ENCODE measurements around the gene MICOS13.

MICOS13 gene

DNA sequence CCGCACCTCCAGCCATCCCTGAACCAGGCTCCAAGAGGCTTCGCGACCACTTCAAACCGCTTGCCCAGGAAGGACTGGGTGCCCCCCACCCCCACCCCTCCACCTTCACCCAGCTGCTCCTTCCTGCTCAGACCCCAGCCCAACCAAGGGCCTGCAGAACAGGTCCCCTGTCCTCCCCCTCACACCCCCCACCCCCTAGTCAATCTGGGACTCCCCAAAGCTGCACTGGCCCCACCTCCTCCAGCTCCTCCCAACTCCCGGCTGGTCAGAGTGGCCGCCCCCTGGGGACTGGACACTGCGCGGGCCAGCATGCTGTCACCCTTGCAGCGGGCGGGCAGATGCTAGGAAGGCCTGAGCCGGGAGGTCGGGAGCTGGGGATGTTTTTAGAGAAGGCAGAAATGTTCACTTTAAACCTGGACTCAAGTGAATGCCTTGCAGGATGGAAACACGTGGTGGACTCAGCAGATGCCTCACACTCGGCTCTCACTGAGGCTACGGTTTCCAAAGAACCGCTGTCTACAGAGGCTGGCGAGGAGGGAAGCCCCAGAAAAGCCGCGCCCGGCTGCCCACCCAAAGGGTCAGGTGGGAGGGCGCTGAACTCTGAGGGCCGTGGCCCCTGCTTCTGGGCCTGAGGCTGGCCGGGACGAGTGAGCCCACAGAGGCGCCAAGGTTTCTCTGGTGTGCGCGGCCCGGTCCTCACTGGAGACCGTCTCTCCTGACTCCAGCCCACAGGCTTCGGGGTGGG is 17.7 kb upstream of the MICOS13 start:
- Histone ChIP-seq H3K27me3 (ENCODE audit: low read depth, low read length) (no peaks in the 10 kb centered on the region), H3K9me3 (ENCODE audit: insufficient read depth, low read length) (no peaks in the 10 kb centered on the region), H3K27ac (ENCODE audit: low read length) (no peak overlapping the region), H3K79me2 (ENCODE audit: low read length) (peaks cover 49% of the 10 kb centered on the region), H3K4me1 (ENCODE audit: low read length) (peaks cover 1% of the 10 kb centered on the region; the same call in 1 of the 2 replicates), H2AFZ (ENCODE audit: low read depth, low read length) (no peak overlapping the region), H4K20me1 (ENCODE audit: insufficient read depth, low read length) (peaks cover 52% of the 10 kb centered on the region), H3K9ac (ENCODE audit: low read length) (no peak overlapping the region), H3K36me3 (replicated peaks; ENCODE audit: low read depth, low read length) (peaks cover 66% of the 10 kb centered on the region), H3K4me2 (ENCODE audit: low read length) (no peak overlapping the region), H3K4me3 (ENCODE audit: low read length) (no peak overlapping the region)
- no peak for TF ChIP-seq EZH2phosphoT487 (IDR thresholded peaks at IDR 0.05; ENCODE audit: low read depth)
- TF ChIP-seq, protein P1, sequence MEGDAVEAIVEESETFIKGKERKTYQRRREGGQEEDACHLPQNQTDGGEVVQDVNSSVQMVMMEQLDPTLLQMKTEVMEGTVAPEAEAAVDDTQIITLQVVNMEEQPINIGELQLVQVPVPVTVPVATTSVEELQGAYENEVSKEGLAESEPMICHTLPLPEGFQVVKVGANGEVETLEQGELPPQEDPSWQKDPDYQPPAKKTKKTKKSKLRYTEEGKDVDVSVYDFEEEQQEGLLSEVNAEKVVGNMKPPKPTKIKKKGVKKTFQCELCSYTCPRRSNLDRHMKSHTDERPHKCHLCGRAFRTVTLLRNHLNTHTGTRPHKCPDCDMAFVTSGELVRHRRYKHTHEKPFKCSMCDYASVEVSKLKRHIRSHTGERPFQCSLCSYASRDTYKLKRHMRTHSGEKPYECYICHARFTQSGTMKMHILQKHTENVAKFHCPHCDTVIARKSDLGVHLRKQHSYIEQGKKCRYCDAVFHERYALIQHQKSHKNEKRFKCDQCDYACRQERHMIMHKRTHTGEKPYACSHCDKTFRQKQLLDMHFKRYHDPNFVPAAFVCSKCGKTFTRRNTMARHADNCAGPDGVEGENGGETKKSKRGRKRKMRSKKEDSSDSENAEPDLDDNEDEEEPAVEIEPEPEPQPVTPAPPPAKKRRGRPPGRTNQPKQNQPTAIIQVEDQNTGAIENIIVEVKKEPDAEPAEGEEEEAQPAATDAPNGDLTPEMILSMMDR (IDR thresholded peaks at IDR 0.05; ENCODE audit: low read depth, low read length) = no peak

DNA sequence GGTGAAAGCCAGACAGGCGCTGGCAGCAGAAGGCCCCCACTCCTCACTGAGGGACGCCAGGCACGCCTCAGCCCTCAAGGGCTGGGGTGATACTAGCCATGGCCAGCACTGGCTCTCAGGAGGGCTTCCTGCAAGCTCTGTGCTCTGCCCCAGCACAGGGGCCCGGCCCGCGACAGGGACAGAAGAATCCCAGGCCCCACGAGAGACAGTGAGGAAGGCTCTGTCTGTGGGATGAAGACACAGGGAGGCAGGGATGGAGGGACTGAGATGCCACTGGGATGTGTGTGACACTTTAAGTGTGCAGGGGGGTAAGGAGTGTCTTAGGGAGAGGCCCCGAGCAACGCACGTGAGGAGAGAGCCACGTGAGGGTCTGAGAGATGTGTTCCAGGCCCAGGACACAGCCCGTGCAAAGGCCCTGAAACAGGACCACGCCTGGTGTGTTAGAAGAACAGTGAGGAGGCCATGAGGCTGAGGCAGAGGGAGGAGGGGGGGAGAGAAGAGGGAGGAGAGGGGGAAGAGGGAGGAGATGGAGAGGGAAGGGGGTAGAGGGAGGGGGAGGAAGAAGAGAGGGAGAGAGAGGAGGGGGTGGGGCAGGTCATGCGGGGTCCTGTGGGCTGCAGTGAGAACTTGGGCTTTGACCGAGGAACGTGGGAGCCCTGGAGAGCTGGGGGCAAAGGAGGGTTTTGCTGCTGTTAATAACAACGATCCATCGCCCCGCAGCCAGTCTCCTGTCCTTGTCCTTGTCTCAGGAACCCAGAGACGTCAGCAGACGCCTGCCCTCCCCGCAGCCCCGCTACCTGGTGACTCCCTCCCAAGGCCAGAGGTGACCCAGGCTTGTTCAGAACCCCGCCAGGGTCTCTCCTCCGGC is 16.9 kb upstream of the MICOS13 start:
- Histone ChIP-seq H2AFZ (ENCODE audit: low read depth, low read length) (no peak overlapping the region), H3K9me3 (ENCODE audit: insufficient read depth, low read length) (no peaks in the 10 kb centered on the region), H3K4me1 (ENCODE audit: low read length) (peaks cover 9% of the 10 kb centered on the region), H3K4me3 (ENCODE audit: low read length) (no peak overlapping the region), H3K27me3 (ENCODE audit: low read depth, low read length) (no peaks in the 10 kb centered on the region), H3K79me2 (ENCODE audit: low read length) (peaks cover 56% of the 10 kb centered on the region), H3K9ac (ENCODE audit: low read length) (no peak overlapping the region), H3K4me2 (ENCODE audit: low read length) (no peak overlapping the region), H3K27ac (ENCODE audit: low read length) (no peak overlapping the region), H3K36me3 (replicated peaks; ENCODE audit: low read depth, low read length) (peaks cover 72% of the 10 kb centered on the region), H4K20me1 (ENCODE audit: insufficient read depth, low read length) (peaks cover 61% of the 10 kb centered on the region)
- no peak for TF ChIP-seq EZH2phosphoT487 (IDR thresholded peaks at IDR 0.05; ENCODE audit: low read depth)
- TF ChIP-seq, protein P1 (IDR thresholded peaks at IDR 0.05; ENCODE audit: low read depth, low read length) = no peak

DNA sequence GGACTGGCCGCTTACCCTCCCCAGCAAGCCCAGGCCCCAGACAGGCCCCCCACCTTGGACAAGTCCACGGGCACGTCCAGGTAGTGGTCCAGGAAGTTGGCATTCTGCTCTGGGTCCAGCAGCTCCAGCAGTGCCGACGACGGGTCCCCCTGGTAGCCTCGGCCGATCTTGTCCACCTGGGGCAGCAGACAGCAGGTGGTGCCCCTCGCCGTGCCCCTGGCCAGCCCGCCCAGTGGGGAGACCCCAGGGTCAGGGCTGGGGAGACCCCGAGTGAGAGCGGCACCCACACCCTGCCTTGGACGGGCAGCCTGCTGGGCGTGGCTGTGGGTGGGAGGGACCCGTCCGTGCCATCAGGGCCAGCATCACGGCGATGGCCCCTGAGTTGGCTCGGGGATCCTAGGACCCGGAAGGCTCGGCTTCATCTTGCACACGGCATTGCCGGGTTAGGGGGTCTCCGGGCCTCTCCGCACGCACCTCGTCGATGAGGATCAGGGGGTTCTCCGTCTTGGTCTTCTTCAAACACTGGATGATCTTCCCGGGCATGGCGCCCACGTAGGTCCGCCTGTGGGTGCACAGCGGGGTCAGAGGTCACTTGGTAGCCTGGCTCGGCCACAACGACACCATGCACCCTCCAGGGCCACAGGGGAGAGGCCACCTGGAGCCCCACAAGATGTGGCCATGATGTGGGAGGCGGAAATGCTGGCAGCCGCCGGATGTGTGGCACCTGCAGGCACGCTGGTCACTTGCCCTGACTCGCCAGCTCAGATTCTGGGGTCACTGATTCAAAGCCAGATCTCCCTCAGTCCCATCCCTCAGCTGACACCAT is 16.1 kb upstream of the MICOS13 start:
- Histone ChIP-seq H4K20me1 (ENCODE audit: insufficient read depth, low read length) (peaks cover 69% of the 10 kb centered on the region), H3K36me3 (replicated peaks; ENCODE audit: low read depth, low read length) (peaks cover 81% of the 10 kb centered on the region), H3K27ac (ENCODE audit: low read length) (no peak overlapping the region), H3K9me3 (ENCODE audit: insufficient read depth, low read length) (no peaks in the 10 kb centered on the region), H3K9ac (ENCODE audit: low read length) (no peak overlapping the region), H2AFZ (ENCODE audit: low read depth, low read length) (no peak overlapping the region), H3K79me2 (ENCODE audit: low read length) (peaks cover 65% of the 10 kb centered on the region), H3K4me2 (ENCODE audit: low read length) (no peak overlapping the region), H3K27me3 (ENCODE audit: low read depth, low read length) (no peaks in the 10 kb centered on the region), H3K4me3 (ENCODE audit: low read length) (no peak overlapping the region), H3K4me1 (ENCODE audit: low read length) (peaks cover 15% of the 10 kb centered on the region)
- no peak for TF ChIP-seq EZH2phosphoT487 (IDR thresholded peaks at IDR 0.05; ENCODE audit: low read depth)
- TF ChIP-seq, protein P1 (IDR thresholded peaks at IDR 0.05; ENCODE audit: low read depth, low read length) = no peak
